GM20431 (cell line): Measurements from ENCODE around the gene DTNBP1.

Experiments
- in situ Hi-C: fragments of 300-500 bp; cut with MseI, MboI; formaldehyde crosslinking; loops from one replicate; pipeline ENCODE4 v1.15.0; 2020; ENCODE audit warnings: low sequenced_read_pairs; ENCODE audit not compliant: unreplicated experiment

Gene DTNBP1

GRCh38 chr6:15628499-15629131, 34.2 kb downstream of the DTNBP1 start:
- in situ Hi-C loops: no loop called here

GRCh38 chr6:15627821-15628220, 35.0 kb downstream of the DTNBP1 start:
- in situ Hi-C loops: no loop called here

- in situ Hi-C loops: no loop called here
These were observed 35.8 kb downstream of the DTNBP1 start for GRCh38 chr6:15626878-15627674.

- in situ Hi-C loops: no loop called here
These were observed 36.7 kb downstream of the DTNBP1 start for GRCh38 chr6:15626160-15626559.

GRCh38 chr6:15623276-15624116, 39.3 kb downstream of the DTNBP1 start:
- in situ Hi-C loops: loop anchor here (25.0 kb wide), 1 partner anchor 1411 kb away; no protein-coding TSS in a partner anchor

- in situ Hi-C loops: loop anchor here (25.0 kb wide), 1 partner anchor 1410 kb away; no protein-coding TSS in a partner anchor
These were observed 40.6 kb downstream of the DTNBP1 start for GRCh38 chr6:15622045-15622740.

GRCh38 chr6:15621203-15622044, 41.4 kb downstream of the DTNBP1 start:
- in situ Hi-C loops: loop anchor here (25.0 kb wide), 1 partner anchor 1409 kb away; no protein-coding TSS in a partner anchor

GRCh38 chr6:15620611-15621010, 42.2 kb downstream of the DTNBP1 start:
- in situ Hi-C loops: loop anchor here (25.0 kb wide), 1 partner anchor 1408 kb away; no protein-coding TSS in a partner anchor

GRCh38 chr6:15619330-15619729, 43.5 kb downstream of the DTNBP1 start:
- in situ Hi-C loops: loop anchor here (25.0 kb wide), 1 partner anchor 1407 kb away; no protein-coding TSS in a partner anchor

GRCh38 chr6:15618685-15619084, 44.1 kb downstream of the DTNBP1 start:
- in situ Hi-C loops: loop anchor here (25.0 kb wide), 1 partner anchor 1406 kb away; no protein-coding TSS in a partner anchor

GRCh38 chr6:15616261-15616660, 46.6 kb downstream of the DTNBP1 start:
- in situ Hi-C loops: loop anchor here (25.0 kb wide), 1 partner anchor 1404 kb away; no protein-coding TSS in a partner anchor

- in situ Hi-C loops: loop anchor here (25.0 kb wide), 1 partner anchor 1404 kb away; no protein-coding TSS in a partner anchor
These were observed 47.0 kb downstream of the DTNBP1 start for GRCh38 chr6:15615802-15616201.

GRCh38 chr6:15614277-15614676, 48.6 kb downstream of the DTNBP1 start:
- in situ Hi-C loops: loop anchor here (25.0 kb wide), 1 partner anchor 1402 kb away; no protein-coding TSS in a partner anchor

GRCh38 chr6:15608396-15608795, 54.4 kb downstream of the DTNBP1 start:
- in situ Hi-C loops: loop anchor here (25.0 kb wide), 1 partner anchor 1396 kb away; no protein-coding TSS in a partner anchor

GRCh38 chr6:15607603-15608002, 55.2 kb downstream of the DTNBP1 start:
- in situ Hi-C loops: loop anchor here (25.0 kb wide), 1 partner anchor 1395 kb away; no protein-coding TSS in a partner anchor

GRCh38 chr6:15606347-15606746, 56.5 kb downstream of the DTNBP1 start:
- in situ Hi-C loops: loop anchor here (25.0 kb wide), 1 partner anchor 1394 kb away; no protein-coding TSS in a partner anchor

- in situ Hi-C loops: loop anchor here (25.0 kb wide), 1 partner anchor 1393 kb away; no protein-coding TSS in a partner anchor
These were observed 58.0 kb downstream of the DTNBP1 start for GRCh38 chr6:15604843-15605242.

- in situ Hi-C loops: loop anchor here (25.0 kb wide), 1 partner anchor 1390 kb away; no protein-coding TSS in a partner anchor
These were observed 60.7 kb downstream of the DTNBP1 start for GRCh38 chr6:15602154-15602553.
